HEK293 (cell line): Measurements from ENCODE around the gene IQCE.

Experiments
- ZNF146 ChIP-seq: fragments of 450-650 bp; formaldehyde crosslinking; IDR thresholded peaks from 2 replicates; pipeline ENCODE4 v1.5.1; 2016; ENCODE audit warnings: missing biosample characterization, missing genetic modification characterization
- ZNF274 ChIP-seq, 2 experiments: fragments of 200-500 bp in 1 of 2; fragments of 450-650 bp in 1 of 2; sonication (Bioruptor generic) in 1 of 2; formaldehyde crosslinking in 1 of 2; IDR thresholded peaks; 2 replicates each; pipeline versions ENCODE4 v1.5.1 to v1.6.1; 2014 to 2016; ENCODE audit warnings: borderline replicate concordance in 1 of 2, inconsistent platforms in 1 of 2, low read length in 1 of 2, missing biosample characterization in 1 of 2, missing genetic modification characterization in 1 of 2
- TF ChIP-seq, protein P1 (sequence below): fragments of 450-650 bp; formaldehyde crosslinking; IDR thresholded peaks from 2 replicates; pipeline ENCODE4 v1.5.1; 2016; ENCODE audit warnings: missing biosample characterization, missing genetic modification characterization
- TF ChIP-seq, protein P2 (sequence below): IDR thresholded peaks from 2 replicates; pipeline ENCODE4 v1.6.1; 2011; ENCODE audit warnings: mild to moderate bottlenecking, low read depth, low read length, borderline replicate concordance
- TF ChIP-seq, protein P3 (sequence below): fragments of 450-650 bp; formaldehyde crosslinking; IDR thresholded peaks from 2 replicates; pipeline ENCODE4 v1.5.1; 2017; ENCODE audit warnings: missing biosample characterization, missing genetic modification characterization

DNA sequence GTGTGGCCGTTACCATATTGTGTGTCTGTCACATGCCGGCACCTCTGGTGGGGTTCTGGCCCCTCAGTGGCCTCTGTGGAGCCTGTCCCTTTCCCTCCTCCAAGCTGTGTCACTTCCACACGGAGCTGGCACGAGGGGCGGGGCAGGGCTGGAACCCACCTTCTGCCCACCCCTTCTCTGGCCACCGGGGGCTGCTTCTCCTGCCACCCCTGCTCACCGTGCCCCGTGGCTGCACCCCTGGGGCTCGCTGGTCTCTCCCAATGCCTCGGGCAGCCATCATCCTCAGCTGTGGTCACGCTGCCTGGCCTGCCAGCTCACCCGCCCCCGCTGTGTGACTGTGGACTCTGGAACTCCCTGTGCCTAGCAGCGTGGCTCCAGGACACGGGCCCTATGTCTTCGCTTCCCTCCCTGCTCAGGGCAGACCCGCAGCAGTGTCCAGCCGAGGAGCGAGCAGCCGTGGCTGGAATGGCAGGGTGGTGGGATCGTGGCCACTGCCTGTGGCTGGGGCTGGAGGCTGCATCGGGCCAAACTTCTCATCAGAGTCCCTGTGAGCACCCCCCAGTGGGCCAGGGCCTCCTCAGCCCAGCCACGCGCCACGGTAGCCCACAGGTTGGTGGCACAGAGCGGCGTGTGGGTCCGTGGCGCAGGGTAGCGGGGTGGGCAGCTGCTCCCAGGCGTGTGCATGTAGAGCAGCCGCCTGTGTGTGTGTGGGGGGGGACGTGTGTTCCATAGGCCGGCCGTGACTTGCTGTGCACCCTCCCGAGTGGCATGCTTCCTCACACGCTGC is 81.1 kb downstream of the IQCE start:
- TF ChIP-seq, protein P1, sequence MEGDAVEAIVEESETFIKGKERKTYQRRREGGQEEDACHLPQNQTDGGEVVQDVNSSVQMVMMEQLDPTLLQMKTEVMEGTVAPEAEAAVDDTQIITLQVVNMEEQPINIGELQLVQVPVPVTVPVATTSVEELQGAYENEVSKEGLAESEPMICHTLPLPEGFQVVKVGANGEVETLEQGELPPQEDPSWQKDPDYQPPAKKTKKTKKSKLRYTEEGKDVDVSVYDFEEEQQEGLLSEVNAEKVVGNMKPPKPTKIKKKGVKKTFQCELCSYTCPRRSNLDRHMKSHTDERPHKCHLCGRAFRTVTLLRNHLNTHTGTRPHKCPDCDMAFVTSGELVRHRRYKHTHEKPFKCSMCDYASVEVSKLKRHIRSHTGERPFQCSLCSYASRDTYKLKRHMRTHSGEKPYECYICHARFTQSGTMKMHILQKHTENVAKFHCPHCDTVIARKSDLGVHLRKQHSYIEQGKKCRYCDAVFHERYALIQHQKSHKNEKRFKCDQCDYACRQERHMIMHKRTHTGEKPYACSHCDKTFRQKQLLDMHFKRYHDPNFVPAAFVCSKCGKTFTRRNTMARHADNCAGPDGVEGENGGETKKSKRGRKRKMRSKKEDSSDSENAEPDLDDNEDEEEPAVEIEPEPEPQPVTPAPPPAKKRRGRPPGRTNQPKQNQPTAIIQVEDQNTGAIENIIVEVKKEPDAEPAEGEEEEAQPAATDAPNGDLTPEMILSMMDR (tag by site-specific recombination) = no peak
- no peak for TF ChIP-seq ZNF146
- TF ChIP-seq ZNF274 (IDR thresholded peaks at IDR 0.05; ENCODE audit: low read length) = no peak
- no peak for TF ChIP-seq ZNF274 (tag by site-specific recombination; IDR thresholded peaks at IDR 0.05; ENCODE audit: borderline replicate concordance)
- TF ChIP-seq, protein P2, sequence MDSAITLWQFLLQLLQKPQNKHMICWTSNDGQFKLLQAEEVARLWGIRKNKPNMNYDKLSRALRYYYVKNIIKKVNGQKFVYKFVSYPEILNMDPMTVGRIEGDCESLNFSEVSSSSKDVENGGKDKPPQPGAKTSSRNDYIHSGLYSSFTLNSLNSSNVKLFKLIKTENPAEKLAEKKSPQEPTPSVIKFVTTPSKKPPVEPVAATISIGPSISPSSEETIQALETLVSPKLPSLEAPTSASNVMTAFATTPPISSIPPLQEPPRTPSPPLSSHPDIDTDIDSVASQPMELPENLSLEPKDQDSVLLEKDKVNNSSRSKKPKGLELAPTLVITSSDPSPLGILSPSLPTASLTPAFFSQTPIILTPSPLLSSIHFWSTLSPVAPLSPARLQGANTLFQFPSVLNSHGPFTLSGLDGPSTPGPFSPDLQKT = no peak
- TF ChIP-seq, protein P3, sequence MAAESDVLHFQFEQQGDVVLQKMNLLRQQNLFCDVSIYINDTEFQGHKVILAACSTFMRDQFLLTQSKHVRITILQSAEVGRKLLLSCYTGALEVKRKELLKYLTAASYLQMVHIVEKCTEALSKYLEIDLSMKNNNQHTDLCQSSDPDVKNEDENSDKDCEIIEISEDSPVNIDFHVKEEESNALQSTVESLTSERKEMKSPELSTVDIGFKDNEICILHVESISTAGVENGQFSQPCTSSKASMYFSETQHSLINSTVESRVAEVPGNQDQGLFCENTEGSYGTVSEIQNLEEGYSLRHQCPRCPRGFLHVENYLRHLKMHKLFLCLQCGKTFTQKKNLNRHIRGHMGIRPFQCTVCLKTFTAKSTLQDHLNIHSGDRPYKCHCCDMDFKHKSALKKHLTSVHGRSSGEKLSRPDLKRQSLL (tag by site-specific recombination) = no peak
